ENCODE data around the gene EIPR1.

Gene EIPR1

GRCh38 chr2:3325458-3326181, 52.0 kb downstream of the EIPR1 start:
- DNase-seq (ENCODE audit: low read depth in 2 of 2, low spot score in 1 of 2), result no peak

- no peak for DNase-seq (ENCODE audit: low read depth in 2 of 2, low spot score in 1 of 2)
These were observed 53.0 kb downstream of the EIPR1 start for GRCh38 chr2:3324404-3325281.

- DNase-seq (ENCODE audit: low read depth in 2 of 2, low spot score in 1 of 2), result no peak
These were observed 53.6 kb downstream of the EIPR1 start for GRCh38 chr2:3324036-3324386.

- no peak for DNase-seq (ENCODE audit: low read depth in 2 of 2, low spot score in 1 of 2)
These were observed 54.1 kb downstream of the EIPR1 start for GRCh38 chr2:3323360-3324035.

GRCh38 chr2:3322311-3322970, 55.2 kb downstream of the EIPR1 start:
- no peak for DNase-seq (ENCODE audit: low read depth in 2 of 2, low spot score in 1 of 2)

GRCh38 chr2:3321825-3322224, 55.8 kb downstream of the EIPR1 start:
- DNase-seq (ENCODE audit: low read depth in 2 of 2, low spot score in 1 of 2), result no peak

- no peak for DNase-seq (ENCODE audit: low read depth in 2 of 2, low spot score in 1 of 2)
These were observed 56.6 kb downstream of the EIPR1 start for GRCh38 chr2:3320910-3321605.

- DNase-seq (ENCODE audit: low read depth in 2 of 2, low spot score in 1 of 2), result no peak
These were observed 57.7 kb downstream of the EIPR1 start for GRCh38 chr2:3319745-3320566.

- no peak for DNase-seq (ENCODE audit: low read depth in 2 of 2, low spot score in 1 of 2)
These were observed 58.5 kb downstream of the EIPR1 start for GRCh38 chr2:3319134-3319533.

- no peak for DNase-seq (ENCODE audit: low read depth in 2 of 2, low spot score in 1 of 2)
These were observed 59.6 kb downstream of the EIPR1 start for GRCh38 chr2:3317871-3318590.

- no peak for DNase-seq (ENCODE audit: low read depth in 2 of 2, low spot score in 1 of 2)
These were observed 60.3 kb downstream of the EIPR1 start for GRCh38 chr2:3317277-3317685.

- no peak for DNase-seq (ENCODE audit: low read depth in 2 of 2, low spot score in 1 of 2)
These were observed 61.0 kb downstream of the EIPR1 start for GRCh38 chr2:3316456-3317276.

- no peak for DNase-seq (ENCODE audit: low read depth in 2 of 2, low spot score in 1 of 2)
These were observed 63.0 kb downstream of the EIPR1 start for GRCh38 chr2:3314626-3315025.

- DNase-seq (ENCODE audit: low read depth in 2 of 2, low spot score in 1 of 2), result no peak
These were observed 63.7 kb downstream of the EIPR1 start for GRCh38 chr2:3313781-3314375.

GRCh38 chr2:3312576-3313345, 64.9 kb downstream of the EIPR1 start:
- no peak for DNase-seq (ENCODE audit: low read depth in 2 of 2, low spot score in 1 of 2)

GRCh38 chr2:3311601-3312000, 66.0 kb downstream of the EIPR1 start:
- DNase-seq (ENCODE audit: low read depth in 2 of 2, low spot score in 1 of 2), result no peak
